Activated naive CD8-positive, alpha-beta T cell treated with anti-CD3 and anti-CD28 coated beads, Interleukin-2, amount 10 ng/mL, durations not matched to agents 7 days and 5 days (primary cell): Measurements from ENCODE around the gene CEACAM7. TPM values are rescaled to one million over a fixed set of nuclear protein-coding genes. Genes with fewer than 3 reads are reported as not detected.

Experiments
- ATAC-seq: fragments of 150-1000 bp; cut with Tn5 transposase; one replicate; pipeline ENCODE4 v1.10.0; 2021; ENCODE audit warnings: low read depth, moderate library complexity
- POLR2A ChIA-PET: fragments of 350-600 bp; sonication (Branson Sonifier 250); formaldehyde crosslinking; loops from one replicate; lab custom pipeline; 2021; ENCODE audit warnings: antibody characterized with exemption; lab: Charles Lee
- DNase-seq: peaks from one replicate; pipeline ENCODE4 v3.0.0; 2021
- H3K27ac Mint-ChIP-seq: one replicate; pipeline ENCODE4 v1.8.0; 2022; ENCODE audit warnings: mild to moderate bottlenecking, mixed read lengths
- H3K27me3 Mint-ChIP-seq: one replicate; pipeline ENCODE4 v1.8.0; 2022; ENCODE audit warnings: mild to moderate bottlenecking, moderate library complexity, mixed read lengths
- H3K36me3 Mint-ChIP-seq: one replicate; pipeline ENCODE4 v1.8.0; 2021; ENCODE audit warnings: mild to moderate bottlenecking, mixed read lengths
- H3K4me1 Mint-ChIP-seq: one replicate; pipeline ENCODE4 v1.8.0; 2021; ENCODE audit warnings: mixed read lengths
- H3K4me3 Mint-ChIP-seq: one replicate; pipeline ENCODE4 v1.8.0; 2022; ENCODE audit warnings: mild to moderate bottlenecking, moderate library complexity, mixed read lengths
- H3K9me3 Mint-ChIP-seq: one replicate; pipeline ENCODE4 v1.8.0; 2021; ENCODE audit warnings: mixed read lengths
- total RNA-seq, 2 experiments: library from RNA; stranded (reverse); gene quantifications; one replicate each; pipeline ENCODE4 v1.2.3, GENCODE V29; 2021

Gene CEACAM7
- total RNA-seq, 2 experiments from 2014 or later: not detected

- Mint-ChIP-seq H3K27ac (no peak overlapping the region), H3K36me3 (no peaks in the 10 kb centered on the region), H3K4me3 (no peak overlapping the region), H3K27me3 (peaks cover 8% of the 10 kb centered on the region), H3K9me3 (no peaks in the 10 kb centered on the region), H3K4me1 (no peaks in the 10 kb centered on the region)
- POLR2A ChIA-PET: no interaction called here
- no peak for ATAC-seq
- no peak for DNase-seq
Measured at GRCh38 chr19:41623360-41623759, 64.7 kb downstream of the CEACAM7 start.

Other genes with a start within 250 kb of the CEACAM7 start
- gene DMAC2, start 248.4 kb downstream of the CEACAM7 start, total RNA-seq: 10 to 100 TPM; 41.3 to 42.6 TPM
- gene ERICH4, start 245.1 kb downstream of the CEACAM7 start, total RNA-seq: not detected
- 10 to 100 TPM; 75.4 to 75.5 TPM for gene CEACAM21, start 112.1 kb downstream of the CEACAM7 start, total RNA-seq
- not detected for gene CEACAM4, start 61.2 kb downstream of the CEACAM7 start, total RNA-seq
- not detected for gene CEACAM5, start 20.4 kb upstream of the CEACAM7 start, total RNA-seq
- not detected for gene CEACAM6, start 67.3 kb upstream of the CEACAM7 start, total RNA-seq
- gene CEACAM3, start 108.3 kb upstream of the CEACAM7 start, total RNA-seq: not detected
- gene LYPD4, start 156.4 kb upstream of the CEACAM7 start, total RNA-seq: not detected
- gene DMRTC2, start 156.8 kb upstream of the CEACAM7 start, total RNA-seq: not detected
- 1,000 to 10,000 TPM; 3,237 to 3,326 TPM for gene RPS19, start 172.0 kb upstream of the CEACAM7 start, total RNA-seq
- gene CD79A, start 189.0 kb upstream of the CEACAM7 start, total RNA-seq: 10 to 100 TPM; 28.0 to 29.8 TPM
- gene ARHGEF1, start 194.9 kb upstream of the CEACAM7 start, total RNA-seq: 100 to 1,000 TPM; 807 to 824 TPM
- 1 to 10 TPM; 4.3 to 4.5 TPM for gene ERFL, start 240.2 kb upstream of the CEACAM7 start, total RNA-seq